NCI-H774 (cell line): ENCODE measurements around the gene ADGRB2.

Experiments
- DNase-seq: peaks from one replicate; lab custom pipeline; 2025; lab: John Stamatoyannopoulos, UW

The ADGRB2 gene

DNA sequence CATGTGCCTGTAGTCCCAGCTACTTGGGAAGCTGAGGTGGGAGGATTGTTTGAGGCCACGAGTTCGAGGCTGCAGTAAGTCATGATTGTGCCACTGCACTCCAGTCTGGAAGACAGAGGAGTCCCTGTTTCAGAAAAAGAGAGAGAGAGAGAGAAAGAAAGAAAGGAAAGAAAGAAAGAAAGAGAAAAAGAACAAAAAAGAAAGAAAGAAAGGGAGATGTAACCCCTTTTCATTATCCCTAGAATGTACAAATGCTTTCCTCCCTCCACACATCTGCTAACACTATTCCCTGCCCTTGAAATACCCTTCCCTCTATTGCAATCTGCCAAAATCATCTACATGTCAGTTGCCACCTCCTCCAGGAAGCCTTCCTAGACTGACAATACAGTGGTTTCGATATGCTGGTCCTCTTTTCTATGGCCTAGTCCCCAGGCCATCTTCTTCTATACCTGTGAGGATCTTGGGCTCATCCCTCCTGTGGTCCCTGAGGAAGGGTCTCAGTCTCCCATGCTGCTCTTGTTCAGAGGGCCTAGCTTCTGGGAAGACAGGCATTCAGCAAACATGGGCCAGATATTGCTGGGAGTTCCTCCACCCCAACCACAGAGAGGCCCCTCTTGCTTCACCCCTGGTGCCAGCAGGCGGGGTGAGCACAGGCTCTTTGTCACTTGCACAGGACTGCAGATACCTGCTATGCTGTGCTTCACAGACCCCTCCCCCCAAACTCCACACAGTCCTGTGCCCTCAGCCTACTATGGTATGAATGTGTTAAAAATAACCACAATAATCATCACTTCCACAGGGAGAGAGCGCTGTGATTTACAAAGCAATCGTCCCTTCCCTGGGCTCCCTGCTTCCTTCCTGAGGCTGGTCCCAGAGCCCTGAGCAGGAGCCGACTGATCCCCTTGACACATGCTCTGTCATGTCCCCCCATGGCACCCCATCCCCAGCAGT is 14.1 kb downstream of the ADGRB2 start:
- no peak for DNase-seq

- no peak for DNase-seq
Observed at GRCh38 chr1:31748365-31748764, 15.8 kb downstream of the ADGRB2 start.

DNA sequence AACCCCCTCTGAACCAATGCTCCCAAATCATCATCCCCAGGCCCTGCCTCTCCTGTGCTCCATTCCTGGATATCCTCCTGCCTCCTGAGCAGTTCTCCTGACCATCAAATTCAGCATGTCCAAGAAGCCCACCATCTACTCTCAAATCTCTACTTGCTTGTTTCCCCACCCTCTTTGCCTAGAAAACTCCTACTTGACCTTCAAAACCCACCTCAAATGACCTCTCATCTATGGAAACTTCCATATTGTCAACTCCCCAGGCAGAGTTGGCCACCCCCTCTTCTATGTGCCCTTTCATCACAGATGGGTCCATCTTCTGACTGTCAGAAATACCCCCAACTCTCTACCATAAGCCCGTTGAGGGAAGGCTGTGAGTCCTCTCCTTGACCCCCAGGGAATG is 16.8 kb downstream of the ADGRB2 start:
- DNase-seq: no peak

GRCh38 chr1:31746687-31747086 is 17.5 kb downstream of the ADGRB2 start:
- no peak for DNase-seq

GRCh38 chr1:31745946-31746670 is 18.0 kb downstream of the ADGRB2 start:
- no peak for DNase-seq

DNA sequence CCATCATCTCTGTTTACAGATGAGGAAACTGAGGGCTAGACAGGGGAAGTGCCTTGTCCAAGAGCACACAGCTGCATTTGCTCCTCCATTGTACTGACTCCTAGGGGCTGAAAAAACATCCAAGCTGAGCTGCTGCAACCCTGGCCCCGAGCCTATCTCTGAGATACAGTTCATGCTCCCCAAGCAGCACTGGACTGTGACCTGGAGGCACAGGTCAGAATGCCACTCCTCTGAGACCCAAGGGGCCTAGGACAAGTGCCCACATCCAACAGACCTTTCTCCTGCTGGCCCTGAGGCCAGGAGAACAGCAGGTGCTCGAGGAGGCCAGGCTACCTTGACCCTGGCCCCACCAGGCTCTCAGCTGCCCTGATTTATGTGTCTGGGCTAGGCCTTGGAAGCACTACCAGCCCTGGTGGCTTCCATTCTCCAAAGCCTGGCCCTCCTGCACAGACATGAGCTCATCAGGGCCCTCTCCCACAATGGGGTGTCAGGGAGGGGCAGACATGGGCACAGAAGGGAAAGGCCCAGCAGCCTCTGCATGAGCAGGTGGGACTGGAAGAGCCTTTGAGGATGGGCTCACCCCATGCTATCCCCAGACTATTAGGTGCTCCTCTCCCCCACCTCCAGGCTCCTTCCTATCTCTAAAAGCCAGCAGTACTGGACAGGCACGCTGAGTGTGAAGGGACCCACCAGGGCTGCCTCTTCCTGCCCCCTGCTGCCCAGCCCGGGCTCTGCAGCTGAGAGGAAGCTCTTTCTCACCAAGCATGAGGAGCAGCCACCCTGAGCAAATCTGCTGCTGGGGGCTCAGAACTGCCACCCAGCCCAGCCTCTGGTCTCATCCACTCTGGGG is 18.8 kb downstream of the ADGRB2 start:
- DNase-seq: peak; percentile 68

DNA sequence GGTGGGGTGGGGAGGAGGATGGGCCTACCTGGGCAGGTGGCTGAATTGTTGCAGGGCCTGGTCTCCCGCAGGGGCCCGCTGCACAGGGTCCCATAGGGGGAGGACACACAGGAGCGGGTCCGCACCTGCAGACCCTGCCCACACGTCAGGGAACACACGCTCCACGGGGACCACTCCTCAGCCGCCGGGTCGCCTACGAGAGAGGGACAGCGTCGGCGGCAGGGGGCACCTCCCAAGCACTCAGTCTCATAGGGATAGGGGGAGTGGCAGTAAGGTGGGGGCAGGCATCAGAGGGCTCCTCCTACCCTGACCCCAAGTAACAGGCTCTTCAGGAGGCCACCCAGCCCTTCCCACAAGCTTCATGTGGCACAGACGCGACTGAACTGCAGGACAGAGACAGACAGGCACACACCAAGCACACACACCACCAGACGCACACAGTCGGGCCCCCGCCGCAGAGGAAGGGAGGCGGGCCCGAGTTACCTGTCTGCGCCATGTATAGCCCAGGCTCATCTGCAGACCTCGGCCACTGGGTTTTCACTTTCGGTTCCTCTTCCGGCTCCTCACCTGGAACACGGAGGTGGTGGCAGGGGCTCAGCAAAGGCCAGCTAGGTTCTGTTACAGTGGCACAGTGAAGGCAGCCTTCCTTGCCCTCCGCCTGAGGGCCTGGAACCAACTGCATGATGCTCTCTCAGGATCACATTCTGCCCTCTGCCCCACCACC is 19.8 kb downstream of the ADGRB2 start:
- DNase-seq: no peak

- DNase-seq: no peak
Observed at GRCh38 chr1:31742462-31743212, 21.5 kb downstream of the ADGRB2 start.

GRCh38 chr1:31739346-31739745 is 24.8 kb downstream of the ADGRB2 start:
- DNase-seq: no peak

DNA sequence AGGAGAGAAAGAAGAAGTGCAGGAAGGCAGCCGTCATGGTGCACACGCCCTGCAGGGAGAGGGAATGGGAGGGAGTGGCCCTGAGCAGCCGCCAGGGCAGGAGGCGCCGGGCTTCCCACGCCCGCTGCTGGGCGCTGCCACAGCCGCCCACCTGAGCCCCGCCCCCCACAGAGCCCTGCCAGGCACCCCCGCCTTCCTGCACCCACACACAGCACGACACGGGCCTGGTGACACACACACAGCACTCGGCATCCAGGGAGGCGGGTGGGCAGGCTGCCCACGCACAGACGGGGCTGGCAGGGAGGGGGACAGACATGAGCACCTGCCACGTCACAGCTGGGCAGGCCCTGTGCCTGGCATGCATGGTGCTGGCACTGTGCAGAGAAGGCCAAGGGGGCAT is 27.5 kb downstream of the ADGRB2 start:
- DNase-seq: no peak

- no peak for DNase-seq
Observed at GRCh38 chr1:31735571-31735970, 28.6 kb downstream of the ADGRB2 start.

DNA sequence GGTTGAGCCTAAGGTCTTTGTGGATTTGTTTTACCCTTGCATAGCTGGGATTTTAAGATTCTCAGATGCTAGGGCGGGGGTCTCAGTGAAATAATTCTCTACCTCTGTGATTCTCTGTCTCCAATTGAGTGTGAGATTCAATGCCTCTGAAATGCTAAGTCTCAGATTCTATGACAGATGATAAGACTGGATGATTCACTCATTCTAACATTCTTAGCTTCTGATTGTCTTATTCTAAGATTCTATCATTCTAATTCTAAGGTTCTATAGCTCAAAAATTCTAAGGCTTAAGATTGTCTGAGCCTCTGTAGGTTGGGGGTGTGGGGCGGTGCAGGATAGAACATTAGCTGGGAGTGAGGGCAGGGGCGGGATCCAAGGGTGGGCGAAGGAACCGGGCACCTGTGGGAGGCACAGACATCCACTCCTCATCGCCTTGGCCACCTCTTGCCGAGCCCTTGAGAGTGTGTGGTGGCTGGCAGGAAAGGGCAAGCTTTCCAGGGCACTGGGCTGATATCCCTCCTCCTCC is 29.5 kb downstream of the ADGRB2 start:
- DNase-seq: no peak

- DNase-seq: no peak
Observed at GRCh38 chr1:31733389-31734219, 30.5 kb downstream of the ADGRB2 start.

- DNase-seq: no peak
Observed at GRCh38 chr1:31732751-31733289, 31.3 kb downstream of the ADGRB2 start.

DNA sequence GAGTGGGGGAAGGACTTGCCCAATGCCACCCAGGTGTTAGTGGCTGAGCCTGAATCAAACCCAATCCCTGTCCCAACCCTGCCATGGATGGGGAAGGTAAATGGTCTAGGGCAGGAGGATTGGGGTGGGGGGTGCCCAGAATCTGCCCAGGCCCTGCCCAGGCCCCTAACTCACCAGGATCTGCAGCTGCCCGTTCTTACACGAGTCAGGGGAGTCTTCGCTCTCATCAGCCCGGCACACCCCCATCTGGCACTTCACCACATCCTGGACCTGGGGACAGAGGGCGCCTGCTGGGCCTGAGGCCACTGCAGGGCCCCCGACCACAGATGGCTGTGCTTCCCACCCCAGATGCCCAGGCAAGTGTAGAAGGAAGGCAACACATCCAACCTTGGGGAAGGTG is 31.8 kb downstream of the ADGRB2 start:
- DNase-seq: no peak

- no peak for DNase-seq
Observed at GRCh38 chr1:31731049-31731565, 33.0 kb downstream of the ADGRB2 start.

DNA sequence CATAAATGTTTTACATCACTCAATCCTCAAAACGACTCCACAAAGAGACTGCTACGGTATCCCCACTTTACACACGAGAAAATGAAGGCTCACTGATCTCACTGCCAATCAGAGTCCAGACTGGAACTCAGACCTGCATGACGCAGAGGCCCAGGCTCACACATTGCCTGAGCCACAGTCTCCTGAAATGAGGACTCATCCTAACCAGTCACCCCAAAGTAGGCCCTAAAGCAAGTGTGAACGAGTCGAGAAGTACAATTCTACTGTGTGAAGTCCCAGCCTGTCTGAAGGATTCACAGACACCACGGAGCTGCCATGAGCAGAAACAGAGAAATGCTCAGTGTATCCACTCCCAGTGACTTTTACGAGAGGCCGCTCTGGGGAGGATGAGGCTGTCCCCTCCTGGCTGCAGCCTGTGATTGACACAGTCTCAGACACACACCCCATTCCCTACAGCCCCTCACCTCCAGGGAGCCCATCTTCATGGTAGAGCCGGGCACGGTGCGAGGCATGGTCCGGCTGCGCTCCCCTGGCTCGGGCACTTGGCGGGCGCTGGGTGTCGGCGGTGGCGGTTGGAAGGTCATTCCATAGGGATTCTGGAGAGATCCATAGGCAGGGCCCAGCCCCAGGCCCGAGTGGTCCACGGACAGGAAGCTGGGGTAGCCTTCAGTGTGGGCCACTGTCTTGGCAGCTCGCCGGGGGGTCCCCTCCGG is 33.6 kb downstream of the ADGRB2 start:
- DNase-seq: no peak

- DNase-seq: no peak
Observed at GRCh38 chr1:31727849-31728248, 36.3 kb downstream of the ADGRB2 start.

DNA sequence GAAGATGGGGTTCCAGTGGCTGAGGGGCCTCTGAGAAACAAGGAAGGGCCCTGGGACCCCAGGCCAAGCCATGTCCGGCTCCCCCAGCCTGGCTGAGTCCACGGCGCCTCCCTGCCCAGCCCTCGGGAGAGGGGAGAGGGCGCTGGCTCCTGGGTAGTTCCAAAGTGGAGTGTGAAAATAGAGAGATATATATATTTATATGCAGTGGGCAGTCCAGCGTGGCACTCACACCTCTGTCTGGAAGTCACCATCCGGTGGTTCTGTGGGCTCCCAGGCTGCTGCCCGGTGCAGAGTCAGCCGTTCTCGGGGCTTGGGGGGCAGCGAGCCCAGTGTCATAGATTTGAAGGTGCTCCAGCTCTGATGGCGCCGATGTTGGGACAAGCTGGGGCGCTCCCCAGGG is 36.9 kb downstream of the ADGRB2 start:
- no peak for DNase-seq
